H1 (cell line): ENCODE measurements around the gene NR1H2. TPM values are rescaled to one million over a fixed set of nuclear protein-coding genes. Genes with fewer than 3 reads are reported as not detected.

Experiments
- ATF2 ChIP-seq: IDR thresholded peaks from 2 replicates; pipeline ENCODE4 v1.6.1; 2012; ENCODE audit warnings: low read length, inconsistent platforms
- BACH1 ChIP-seq: IDR thresholded peaks from 2 replicates; pipeline ENCODE4 v1.6.1; 2012; ENCODE audit warnings: low read length, improper control_type of control experiment
- CTBP2 ChIP-seq: IDR thresholded peaks from 2 replicates; pipeline ENCODE4 v1.7.0; 2011; ENCODE audit warnings: borderline replicate concordance, mild to moderate bottlenecking, moderate library complexity, mixed read lengths, low read length; ENCODE audit not compliant: insufficient read depth, insufficient read length
- GABPA ChIP-seq: IDR thresholded peaks from 2 replicates; pipeline ENCODE4 v1.6.1; 2011; ENCODE audit warnings: mild to moderate bottlenecking, low read length, moderate library complexity, borderline replicate concordance; ENCODE audit not compliant: insufficient read depth
- POLR2A ChIP-seq, 2 experiments: IDR thresholded peaks; 1 replicate in 1 of 2; 2 replicates in 1 of 2; pipeline ENCODE4 v1.6.1; 2011; ENCODE audit warnings: low read depth in 2 of 2, low read length in 2 of 2, mild to moderate bottlenecking in 2 of 2; ENCODE audit errors: control extremely low read depth in 1 of 2
- RBBP5 ChIP-seq: IDR thresholded peaks from 2 replicates; pipeline ENCODE4 v1.7.1; 2012; ENCODE audit warnings: low read depth, mild to moderate bottlenecking, inconsistent platforms, low read length, moderate library complexity, borderline replicate concordance
- SAP30 ChIP-seq: fragments of 300-600 bp; sonication (generic); IDR thresholded peaks from 2 replicates; pipeline ENCODE4 v1.7.1; 2012; ENCODE audit warnings: low read length, moderate library complexity, mild to moderate bottlenecking, inconsistent platforms; ENCODE audit not compliant: insufficient read depth, insufficient replicate concordance
- SIRT6 ChIP-seq: IDR thresholded peaks from one replicate; pipeline ENCODE4 v1.7.1; 2012; ENCODE audit warnings: low read length, inconsistent platforms
- polyA plus RNA-seq, 7 experiments: library from polyadenylated mRNA; depleted of rRNA in 3 of 7; stranded (reverse) in 5 of 7; unstranded in 2 of 7; fragments of >200 nt in 5 of 7; fragments of 200-250 nt in 2 of 7; gene quantifications; 1 replicate in 5 of 7; 2 replicates in 1 of 7; 4 replicates in 1 of 7; pipeline versions ENCODE4 v1.2.1 to v1.2.3, GENCODE V29; 2011 to 2013; ENCODE audit warnings: missing spikeins in 2 of 7, mixed read lengths in 2 of 7
- total RNA-seq: library from RNA; stranded (reverse); fragmentation: NEBNext Ultra II Directional; extraction: Animal tissue kit (Norgen Biotek cat#: 25700); gene quantifications from 2 replicates; pipeline ENCODE4 v1.2.1, GENCODE V29; 2021
- TF ChIP-seq, protein P1 (sequence below): IDR thresholded peaks from 2 replicates; pipeline ENCODE4 v1.6.1; 2012; ENCODE audit warnings: inconsistent platforms

Gene NR1H2
- total and polyA plus RNA-seq, 2 of the 8 experiments (the other 6 are each of a cell fraction or from before 2014, with no cell fraction given): 40.3 to 47.5 TPM

DNA sequence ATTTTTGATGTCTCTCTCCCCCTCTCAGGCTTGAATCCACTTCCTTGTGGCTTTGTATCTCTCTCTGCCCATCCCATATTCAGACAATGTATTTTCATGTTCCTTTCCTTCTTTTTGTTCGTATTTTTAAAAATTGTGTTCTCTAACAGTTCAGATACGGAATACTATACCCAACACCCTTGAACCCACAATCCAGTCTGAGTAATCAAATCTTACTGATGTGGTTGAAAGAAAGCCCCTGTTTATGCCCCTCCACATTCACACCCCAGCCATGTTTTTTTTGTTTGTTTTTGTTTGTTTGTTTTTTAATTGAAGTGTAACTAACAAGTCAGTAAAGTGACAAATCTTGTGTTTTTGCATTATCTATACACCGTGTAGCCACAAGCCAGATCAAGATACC lies 43.9 kb downstream of the NR1H2 start (continued):
- no peak for TF ChIP-seq ATF2
- TF ChIP-seq SIRT6: no peak
- TF ChIP-seq GABPA: no peak
- no peak for TF ChIP-seq CTBP2
- no peak for TF ChIP-seq POLR2A (IDR thresholded peaks at IDR 0.05; ENCODE audit: control extremely low read depth in 1 of 2, low read depth in 2 of 2, low read length in 2 of 2)
- TF ChIP-seq RBBP5: no peak
- TF ChIP-seq, protein P1, sequence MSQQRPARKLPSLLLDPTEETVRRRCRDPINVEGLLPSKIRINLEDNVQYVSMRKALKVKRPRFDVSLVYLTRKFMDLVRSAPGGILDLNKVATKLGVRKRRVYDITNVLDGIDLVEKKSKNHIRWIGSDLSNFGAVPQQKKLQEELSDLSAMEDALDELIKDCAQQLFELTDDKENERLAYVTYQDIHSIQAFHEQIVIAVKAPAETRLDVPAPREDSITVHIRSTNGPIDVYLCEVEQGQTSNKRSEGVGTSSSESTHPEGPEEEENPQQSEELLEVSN: no peak
- TF ChIP-seq BACH1: no peak
- TF ChIP-seq SAP30: no peak
